Retinal pigment epithelial cell (primary cell): ENCODE data around the gene COL11A1.

ENCODE experiments used
- DNase-seq: peaks from one replicate; pipeline ENCODE4 v3.0.0-alpha.2; 2010; ENCODE audit warnings: low read depth
- H3K4me3 ChIP-seq: 2 replicates; pipeline ENCODE4 v1.5.1; 2011; ENCODE audit warnings: mild to moderate bottlenecking, low read length, control low read depth, moderate library complexity
- CTCF ChIP-seq: conservative IDR thresholded peaks from 2 replicates; pipeline ENCODE4 v1.5.1; 2011; ENCODE audit warnings: low read depth, low read length, control low read depth, inconsistent platforms

COL11A1 gene

GRCh38 chr1:103025858-103026409 is 82.4 kb downstream of the COL11A1 start:
- H3K4me3 ChIP-seq, result no peak overlapping the region
- no peak for TF ChIP-seq CTCF
- no peak for DNase-seq

- H3K4me3 ChIP-seq, result no peak overlapping the region
- DNase-seq, result no peak
- no peak for TF ChIP-seq CTCF
Measured at GRCh38 chr1:103024051-103024450, 84.3 kb downstream of the COL11A1 start.

GRCh38 chr1:103002005-103002404 is 106.3 kb downstream of the COL11A1 start:
- TF ChIP-seq CTCF, result no peak
- H3K4me3 ChIP-seq, result no peak overlapping the region
- DNase-seq, result no peak

GRCh38 chr1:102978874-102979273 is 129.4 kb downstream of the COL11A1 start:
- no peak overlapping the region for H3K4me3 ChIP-seq
- no peak for TF ChIP-seq CTCF
- no peak for DNase-seq

- no peak for TF ChIP-seq CTCF
- H3K4me3 ChIP-seq, result no peak overlapping the region
- DNase-seq, result no peak
Measured at GRCh38 chr1:102977292-102977691, 131.0 kb downstream of the COL11A1 start.

GRCh38 chr1:102970496-102971078 is 137.7 kb downstream of the COL11A1 start:
- H3K4me3 ChIP-seq, result no peak overlapping the region
- TF ChIP-seq CTCF, result peak; percentile 67
- peak; percentile 12 for DNase-seq

- H3K4me3 ChIP-seq, result no peak overlapping the region
- DNase-seq, result no peak
- no peak for TF ChIP-seq CTCF
Measured at GRCh38 chr1:102967786-102968185, 140.5 kb downstream of the COL11A1 start.
